HG02970 (cell line): ENCODE results near the gene CSAG2.

ENCODE experiments used
- ATAC-seq: cut with Tn5 transposase; IDR thresholded peaks from one replicate; pipeline ENCODE4 v1.9.1; 2021; ENCODE audit warnings: mild to moderate bottlenecking, moderate library complexity, moderate number of reproducible peaks; ENCODE audit not compliant: unreplicated experiment, low FRiP score

The CSAG2 gene

GRCh38 chrX:152674135-152674534 is 34.9 kb downstream of the CSAG2 start:
- no peak for ATAC-seq

GRCh38 chrX:152663086-152663485 is 46.0 kb downstream of the CSAG2 start:
- ATAC-seq, result no peak

- no peak for ATAC-seq
Observed at GRCh38 chrX:152658302-152658701, 50.8 kb downstream of the CSAG2 start.
